Measurements from ENCODE around the gene CCL25.

The CCL25 gene

GRCh38 chr19:8045872-8046568 lies 6.5 kb upstream of the CCL25 start:
- no peak for DNase-seq (ENCODE audit: low spot score)

- no peak for DNase-seq (ENCODE audit: low spot score)
Observed at GRCh38 chr19:8046569-8047165, 5.9 kb upstream of the CCL25 start.

DNA sequence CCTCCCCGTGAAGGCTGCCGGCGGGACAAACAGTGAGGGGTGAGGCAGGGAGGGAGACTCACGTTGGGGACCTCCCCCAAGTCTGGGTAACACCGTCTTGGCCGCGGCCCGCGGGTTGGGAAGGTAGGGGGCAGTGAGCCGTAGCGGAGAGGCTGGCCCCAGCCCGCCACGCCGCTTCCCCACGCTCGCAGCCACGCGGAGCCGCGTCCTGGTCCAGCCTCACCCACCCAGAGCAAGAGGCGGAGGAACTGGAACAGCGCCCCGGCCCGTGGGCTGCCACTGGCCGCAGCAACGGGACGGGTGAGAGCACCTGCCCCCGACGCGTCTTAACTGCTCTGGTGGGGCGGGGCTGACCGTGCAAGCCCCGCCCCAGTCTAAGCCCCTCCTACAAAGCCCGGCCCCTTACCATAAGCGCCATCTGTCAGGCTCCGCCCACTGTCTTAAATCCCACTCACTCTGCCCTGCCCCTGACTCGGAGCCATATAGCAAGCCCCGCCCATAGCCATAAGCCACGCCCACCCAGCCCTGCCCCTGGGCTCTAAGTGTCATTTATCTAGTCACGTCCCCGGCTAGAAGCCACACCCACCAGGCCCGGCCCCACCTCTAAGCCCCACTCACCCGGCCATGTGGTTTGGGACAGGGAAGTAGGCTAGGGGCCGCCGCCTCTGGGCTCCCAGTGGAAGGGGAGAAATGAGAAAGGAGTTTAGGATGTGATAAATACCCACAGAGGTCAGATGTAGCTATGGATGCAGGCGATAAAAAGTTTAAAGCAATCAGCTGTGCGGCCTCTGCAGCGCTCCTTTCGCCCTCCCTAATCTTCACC lies 2.1 kb upstream of the CCL25 start:
- DNase-seq (ENCODE audit: low spot score): peak; percentile 56

GRCh38 chr19:8054169-8054568 lies 1.6 kb downstream of the CCL25 start:
- DNase-seq (ENCODE audit: low spot score): no peak

GRCh38 chr19:8056533-8056932 lies 4.0 kb downstream of the CCL25 start:
- no peak for DNase-seq (ENCODE audit: low spot score)

DNA sequence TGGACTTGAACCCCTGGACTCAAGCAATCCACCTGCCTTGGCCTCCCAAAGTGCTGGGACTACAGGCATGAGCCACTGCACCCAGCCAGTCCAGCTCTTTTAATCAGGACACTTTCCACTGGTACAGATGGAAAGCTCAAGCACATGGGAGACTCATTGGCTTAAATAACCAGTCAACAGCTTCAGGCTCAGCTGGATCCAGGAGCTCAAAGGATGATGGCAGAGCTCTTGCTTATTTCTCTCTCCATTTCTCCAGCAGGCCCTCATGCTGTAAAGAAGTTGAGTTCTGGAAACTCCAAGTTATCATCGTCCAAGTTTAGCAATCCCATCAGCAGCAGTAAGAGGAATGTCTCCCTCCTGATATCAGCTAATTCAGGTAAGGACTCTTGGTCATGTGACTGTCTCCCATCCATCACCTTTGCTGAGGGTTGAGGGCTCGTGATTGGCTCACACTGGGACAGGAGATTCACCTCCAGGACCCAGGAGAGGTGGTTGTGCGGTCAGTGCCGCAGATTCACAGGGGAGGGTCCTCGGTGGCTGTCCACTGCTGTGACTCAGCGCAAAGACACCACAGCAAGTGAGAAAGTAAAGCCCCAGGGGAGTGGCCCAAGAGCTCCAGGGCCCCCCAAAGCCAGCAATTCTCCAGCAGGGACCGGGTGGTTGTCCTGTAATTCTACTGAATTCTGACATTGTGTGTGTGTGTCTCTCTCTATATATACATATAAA lies 5.1 kb downstream of the CCL25 start:
- DNase-seq (ENCODE audit: low spot score): no peak

GRCh38 chr19:8064911-8065874 lies 12.6 kb downstream of the CCL25 start:
- DNase-seq (ENCODE audit: low spot score): no peak

DNA sequence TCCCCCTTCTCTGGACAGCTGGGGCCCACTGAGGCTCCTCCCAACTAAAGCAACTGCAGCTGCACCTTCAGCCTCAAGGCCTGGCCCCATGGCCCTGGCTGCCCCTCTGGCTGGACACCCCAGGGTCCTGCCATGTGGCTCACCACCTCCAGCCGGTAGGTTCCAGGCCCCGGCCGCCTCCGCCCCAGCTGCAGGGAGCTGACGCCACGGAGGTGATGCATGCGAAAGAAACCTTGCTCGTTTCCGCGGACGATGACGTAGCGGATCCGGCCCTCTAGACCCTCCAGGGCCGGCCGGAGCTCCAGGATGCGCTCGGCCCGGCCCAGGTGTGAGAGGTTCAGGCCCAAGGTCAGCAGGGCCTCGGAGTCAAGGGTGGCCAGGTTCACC lies 13.3 kb downstream of the CCL25 start:
- DNase-seq (ENCODE audit: low spot score): no peak

- no peak for DNase-seq (ENCODE audit: low spot score)
Observed at GRCh38 chr19:8069096-8069973, 16.8 kb downstream of the CCL25 start.

DNA sequence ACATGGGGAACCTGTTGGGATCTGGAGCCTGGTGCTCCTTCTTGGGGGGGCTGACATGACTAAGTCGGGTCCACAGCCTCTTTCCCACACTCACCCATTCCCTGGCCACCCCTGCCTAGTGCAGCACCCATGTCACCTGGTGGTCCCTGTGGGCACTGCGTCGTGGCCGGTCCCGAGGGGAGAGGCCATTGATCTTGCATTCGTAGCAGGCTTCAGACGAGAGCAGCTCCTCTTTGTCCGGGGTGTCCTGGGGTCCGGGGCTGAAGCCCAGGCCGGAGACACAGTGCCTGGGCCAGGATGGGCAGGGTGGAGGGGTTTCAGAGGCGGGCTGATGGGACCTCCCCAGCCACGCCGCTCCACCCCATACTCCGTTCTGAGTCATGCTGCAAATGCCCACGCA lies 19.4 kb downstream of the CCL25 start:
- no peak for DNase-seq (ENCODE audit: low spot score)

DNA sequence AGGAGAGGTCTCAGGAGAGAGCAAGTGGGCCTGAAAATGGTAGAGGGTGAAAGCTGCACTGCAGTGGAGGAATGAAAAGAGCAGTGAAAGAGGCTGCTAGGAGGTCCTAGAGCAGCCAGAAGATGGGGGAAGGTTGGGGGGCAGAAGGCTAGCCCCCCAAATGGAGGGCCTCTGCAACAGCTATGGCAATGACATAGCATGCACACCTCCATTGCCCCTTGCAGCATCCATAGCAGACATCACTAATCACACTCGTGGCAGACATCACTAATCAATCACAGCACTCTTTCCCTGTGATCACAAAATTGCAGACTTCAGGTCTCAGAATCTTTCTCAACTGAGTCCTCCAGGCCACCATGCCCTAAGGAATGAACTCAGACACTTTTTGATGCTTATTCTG lies 21.9 kb downstream of the CCL25 start:
- DNase-seq (ENCODE audit: low spot score): no peak

- DNase-seq (ENCODE audit: low spot score): no peak
Observed at GRCh38 chr19:8075158-8076074, 22.9 kb downstream of the CCL25 start.

DNA sequence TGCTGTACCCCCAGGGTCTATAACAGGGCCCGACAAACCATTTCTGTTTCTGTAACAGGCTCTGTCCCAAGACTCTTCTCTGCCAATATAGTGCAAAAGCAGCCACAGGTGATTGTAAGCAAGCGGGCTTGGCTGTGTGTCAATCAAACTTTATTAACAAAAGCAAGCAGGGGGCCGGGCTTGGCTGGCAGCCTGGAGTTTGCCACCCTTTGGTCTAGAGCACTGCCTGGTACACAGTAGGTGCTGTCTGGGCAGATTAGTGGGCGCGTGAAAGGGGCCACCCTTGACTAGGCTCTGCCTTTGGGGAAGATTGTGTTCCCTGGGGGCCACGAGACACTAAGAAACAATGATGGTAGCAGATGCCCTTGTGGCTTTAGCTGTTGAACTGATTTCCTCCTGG lies 27.4 kb downstream of the CCL25 start:
- DNase-seq (ENCODE audit: low spot score): no peak

DNA sequence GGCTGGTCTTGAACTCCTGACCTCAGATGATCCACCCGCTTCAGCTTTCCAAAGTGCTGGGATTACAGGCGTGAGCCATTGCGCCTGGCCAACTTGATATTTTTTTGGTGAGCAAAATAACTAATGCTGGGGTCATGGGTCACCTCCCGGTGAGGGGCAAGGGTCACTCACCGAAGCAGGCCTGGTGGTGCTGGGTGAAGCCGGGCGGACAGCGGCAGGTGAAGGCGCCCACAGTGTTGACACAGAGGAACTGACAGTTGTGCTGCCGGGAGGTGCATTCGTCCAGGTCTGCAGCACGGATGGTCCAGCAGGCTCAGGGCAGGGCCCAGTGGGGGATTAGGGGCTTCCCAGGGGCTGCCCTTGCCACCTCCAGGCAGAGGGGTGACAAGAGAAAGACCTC lies 28.3 kb downstream of the CCL25 start:
- DNase-seq (ENCODE audit: low spot score): no peak

DNA sequence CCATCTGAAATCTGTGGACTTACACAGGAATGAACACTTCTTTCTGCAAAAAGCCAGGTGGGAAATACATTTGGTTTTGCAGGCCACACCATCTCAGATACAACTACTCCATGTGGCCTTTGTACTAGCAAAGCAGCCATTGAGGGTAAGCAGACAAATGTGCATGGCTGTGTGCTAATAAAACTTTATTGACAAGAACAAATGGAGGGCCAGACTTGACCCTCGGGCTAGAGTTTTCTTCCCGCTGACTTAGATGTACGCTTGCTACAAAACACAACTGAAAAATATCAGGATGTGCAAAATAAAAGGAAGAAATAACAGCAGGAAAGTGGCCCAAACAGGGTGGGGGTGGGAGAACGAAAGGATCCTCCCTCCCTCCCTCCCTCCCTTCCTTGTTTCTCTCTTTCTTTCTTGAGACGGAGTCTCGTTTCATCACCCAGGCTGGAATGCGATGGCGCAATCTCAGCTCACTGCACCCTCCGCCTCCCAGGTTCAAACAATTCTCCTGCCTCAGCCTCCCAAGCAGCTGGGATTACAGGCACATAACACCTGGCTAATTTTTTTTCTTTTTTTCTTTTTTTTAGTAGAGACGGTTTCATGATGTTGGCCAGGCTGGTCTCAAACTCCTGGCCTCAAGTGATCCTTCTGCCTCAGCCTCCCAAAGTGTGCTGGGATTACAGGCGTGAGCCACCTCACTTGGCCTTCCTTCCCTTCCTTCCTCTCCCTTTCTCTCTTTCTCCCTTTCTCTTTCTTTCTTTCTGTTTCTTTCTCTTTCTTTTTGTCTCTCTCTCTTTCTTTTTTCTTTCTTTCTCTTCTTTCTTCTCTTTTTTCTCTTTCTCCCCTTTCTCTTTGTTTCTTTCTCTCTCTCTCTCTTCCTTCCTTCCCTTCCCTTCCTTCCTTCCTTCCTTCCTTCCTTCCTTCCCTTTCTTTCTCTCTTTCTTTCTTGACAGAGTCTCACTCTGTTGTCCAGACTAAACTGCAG lies 29.3 kb downstream of the CCL25 start:
- no peak for DNase-seq (ENCODE audit: low spot score)

GRCh38 chr19:8083141-8083540 lies 30.6 kb downstream of the CCL25 start:
- no peak for DNase-seq (ENCODE audit: low spot score)

- DNase-seq (ENCODE audit: low spot score): no peak
Observed at GRCh38 chr19:8084152-8084551, 31.6 kb downstream of the CCL25 start.
